ENCODE results near the gene TAOK3.
"Not testable (repeated sequence)": the region's sequence is repeated elsewhere in the genome, so short reads cannot be mapped to it uniquely, and the experiment has no call there.

Gene TAOK3

DNA sequence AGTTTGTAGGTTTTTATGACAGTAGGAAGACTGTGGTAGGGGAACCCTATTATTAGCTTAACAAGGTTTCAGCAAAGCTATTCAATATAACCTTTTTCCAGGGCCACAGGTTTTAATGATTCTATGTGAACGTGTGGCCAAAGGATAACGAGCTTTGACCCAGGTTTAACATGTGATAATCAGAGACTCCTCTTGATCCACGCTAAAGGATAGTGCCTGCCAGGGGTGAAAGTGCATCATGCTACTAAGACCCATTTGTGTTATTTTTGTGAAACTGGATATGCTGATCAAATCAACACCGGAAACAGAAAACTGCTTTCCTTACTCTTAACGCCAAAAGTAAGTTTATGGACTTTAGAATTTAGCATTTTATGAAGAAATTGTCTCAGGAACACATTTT is 909 bp upstream of the TAOK3 start:
- DNase-seq (ENCODE audit: low read depth) = no peak

DNA sequence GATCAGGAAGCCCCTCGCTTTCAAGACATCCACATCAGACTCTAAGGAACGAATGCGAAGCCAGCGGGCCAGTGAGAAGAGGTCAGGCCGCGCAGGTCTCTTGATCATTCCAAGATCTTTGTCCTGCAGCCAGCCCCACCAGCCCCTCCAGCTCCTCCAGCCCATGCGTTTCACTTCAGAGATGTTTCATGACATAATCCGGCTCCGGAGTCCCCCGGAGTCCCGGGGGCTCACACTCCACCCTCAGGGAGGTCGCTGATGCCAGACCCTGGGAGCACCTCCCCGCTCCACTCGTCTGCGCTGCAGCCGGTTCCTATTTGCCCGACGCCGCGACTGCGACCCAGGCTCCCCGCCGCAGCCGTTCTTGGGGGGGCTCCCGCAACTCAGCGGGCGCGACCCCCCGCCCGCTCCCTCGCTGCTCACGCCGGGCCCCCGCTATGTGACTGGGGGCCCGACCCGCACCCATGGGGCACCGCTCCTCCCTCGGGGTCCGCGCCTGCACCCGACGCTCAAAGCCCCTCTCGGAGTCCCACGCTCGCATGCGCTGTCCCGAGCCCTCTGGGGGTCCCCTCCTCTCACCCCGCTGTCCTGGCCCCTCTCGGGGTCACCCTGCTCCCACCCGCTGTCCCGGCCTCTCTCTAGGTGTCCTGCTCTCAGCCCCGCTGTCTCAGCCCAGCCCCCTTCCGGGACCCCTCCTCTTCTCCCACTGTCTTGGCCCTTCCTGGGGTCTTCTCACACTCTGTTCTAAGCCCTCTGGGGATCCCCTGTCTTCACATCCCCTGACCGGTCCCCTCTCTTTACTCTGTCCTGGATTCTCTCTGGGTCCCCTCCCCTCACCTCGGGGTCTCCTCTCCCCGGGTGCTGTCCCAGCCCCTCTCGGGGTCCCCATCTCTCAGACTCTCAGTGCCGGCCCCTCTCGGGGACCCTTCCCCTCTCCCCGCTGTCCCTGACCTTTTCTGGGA is 1.1 kb downstream of the TAOK3 start:
- no peak for DNase-seq (ENCODE audit: low read depth)

DNA sequence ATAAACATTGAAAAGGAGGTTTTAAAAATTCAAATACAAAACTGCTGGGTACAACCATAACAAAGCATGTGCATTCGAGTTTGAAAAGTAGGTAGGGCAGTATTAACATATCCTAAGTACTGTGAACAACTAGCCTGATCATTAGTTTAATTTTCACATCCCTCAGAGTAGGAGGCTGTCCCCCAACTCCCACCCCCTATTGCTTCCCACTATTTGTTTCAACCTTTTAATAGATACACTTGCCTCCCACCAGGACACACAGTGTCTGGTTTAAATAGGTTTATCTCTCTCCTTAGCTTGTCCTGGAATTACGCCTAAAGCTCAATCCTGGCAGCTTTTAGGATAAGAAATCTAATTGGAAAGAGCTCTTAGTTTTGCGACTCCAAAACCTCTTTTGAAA is 2.1 kb downstream of the TAOK3 start:
- DNase-seq (ENCODE audit: low read depth) = no peak

DNA sequence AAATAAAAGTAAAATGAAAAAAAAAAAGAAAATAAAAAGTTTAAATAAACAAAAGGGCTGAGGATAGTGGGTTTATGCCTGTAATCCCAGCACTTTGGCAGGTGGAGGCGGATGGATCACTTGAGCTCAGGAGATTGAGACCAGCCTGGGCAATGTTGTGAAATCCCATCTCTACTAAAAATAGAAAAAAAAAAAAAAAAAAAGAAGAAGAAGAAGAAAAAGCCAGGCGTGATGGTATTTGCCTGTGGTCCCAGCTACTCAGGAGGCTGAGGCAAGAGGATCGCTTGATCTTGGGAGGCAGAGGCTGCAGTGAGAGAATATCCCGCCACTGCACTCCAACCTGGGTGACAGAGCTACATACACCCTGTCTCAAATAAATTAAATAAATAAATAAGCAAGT is 3.9 kb downstream of the TAOK3 start:
- no peak for DNase-seq (ENCODE audit: low read depth)

DNA sequence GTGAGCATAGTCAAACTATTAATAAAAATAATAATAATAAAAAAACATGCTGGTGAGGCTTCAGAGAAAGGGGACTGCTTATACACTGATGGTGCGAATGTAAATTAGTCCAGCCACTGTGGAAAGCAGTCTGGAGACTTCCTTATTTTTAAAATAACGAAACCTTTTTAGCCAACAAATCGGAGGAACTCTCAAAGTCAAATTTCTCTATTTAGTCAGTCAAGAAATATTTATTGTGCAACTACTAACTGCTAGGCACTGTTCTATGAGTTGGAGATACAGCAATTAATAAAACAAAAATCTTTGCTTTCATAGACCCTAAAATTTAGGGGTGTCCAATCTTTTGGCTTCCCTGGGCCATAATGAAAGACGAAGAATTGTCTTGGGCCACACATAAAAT is 10.8 kb downstream of the TAOK3 start:
- DNase-seq (ENCODE audit: low read depth) = no peak

DNA sequence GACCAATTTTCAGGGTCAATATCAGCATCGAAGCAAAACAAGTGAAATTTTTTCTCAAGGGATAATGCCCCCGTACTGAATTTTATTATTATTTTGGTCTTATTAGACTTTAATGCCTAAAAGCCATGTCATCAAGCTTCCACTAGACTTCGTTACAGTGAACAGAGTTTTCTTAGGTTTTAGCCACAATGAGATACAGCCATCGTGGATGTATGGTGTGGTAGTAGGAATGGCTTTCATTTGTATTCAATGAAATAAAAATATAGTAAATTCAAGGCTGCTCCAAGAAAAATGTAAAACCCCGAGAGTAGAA is 11.7 kb downstream of the TAOK3 start:
- no peak for DNase-seq (ENCODE audit: low read depth)

DNA sequence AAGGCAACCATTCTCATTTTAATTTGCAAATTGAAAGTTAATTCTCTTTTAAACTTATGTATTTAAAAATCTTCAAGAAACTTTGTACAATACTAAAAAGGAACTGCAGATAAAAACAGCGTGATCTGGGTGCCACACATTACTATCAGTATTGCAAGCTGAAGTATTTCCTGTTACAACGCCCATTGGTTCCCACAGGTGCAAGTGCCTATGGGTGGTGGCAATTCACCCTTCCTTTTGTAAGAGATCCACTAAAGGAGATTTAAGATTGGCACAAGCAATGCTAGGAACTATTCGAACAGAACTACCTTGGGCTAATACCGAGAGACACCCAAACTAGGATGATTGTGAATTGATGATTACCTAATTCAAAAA is 13.2 kb downstream of the TAOK3 start:
- DNase-seq (ENCODE audit: low read depth) = no peak

DNA sequence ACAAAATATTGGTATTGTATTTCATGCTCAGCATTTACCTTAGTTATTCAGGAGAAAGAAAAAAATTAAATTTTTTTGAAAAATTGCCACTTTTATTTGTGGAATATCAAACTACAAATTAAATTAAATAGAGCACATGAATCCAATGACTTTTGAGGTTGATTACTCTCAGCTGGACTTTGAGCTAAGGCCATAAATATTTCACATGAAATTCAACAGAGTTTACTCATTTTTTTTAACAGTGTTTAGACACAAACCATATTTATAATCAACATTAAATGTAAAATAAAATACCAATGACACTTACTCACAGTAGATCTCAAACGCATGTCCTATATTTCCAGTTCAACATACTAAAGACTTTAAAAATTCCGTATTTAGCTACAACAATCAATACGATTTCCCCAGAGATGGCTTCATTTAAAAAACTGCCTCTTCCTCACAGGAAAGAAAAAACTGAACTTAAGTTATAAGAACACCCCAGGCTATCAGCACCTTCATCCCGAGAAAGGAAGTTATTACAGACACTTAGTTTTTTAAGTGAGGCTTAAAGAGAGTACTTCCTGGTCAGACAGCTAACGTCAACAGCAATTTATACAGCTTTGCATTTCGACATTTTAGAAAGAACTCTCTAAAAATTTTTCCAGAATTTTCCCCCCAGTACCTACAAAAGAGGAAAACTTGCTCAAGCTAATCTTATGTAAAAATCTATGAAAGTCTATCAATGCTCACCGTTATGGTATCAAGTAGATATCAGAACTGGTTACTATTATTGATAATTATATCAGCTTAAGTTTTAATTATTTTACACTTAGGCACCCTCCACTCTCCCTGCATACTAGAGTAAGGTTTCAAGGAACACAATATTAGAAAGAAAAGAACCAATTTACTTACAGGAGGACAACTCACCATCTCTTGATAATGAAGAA is 13.8 kb downstream of the TAOK3 start:
- no peak for DNase-seq (ENCODE audit: low read depth)

DNA sequence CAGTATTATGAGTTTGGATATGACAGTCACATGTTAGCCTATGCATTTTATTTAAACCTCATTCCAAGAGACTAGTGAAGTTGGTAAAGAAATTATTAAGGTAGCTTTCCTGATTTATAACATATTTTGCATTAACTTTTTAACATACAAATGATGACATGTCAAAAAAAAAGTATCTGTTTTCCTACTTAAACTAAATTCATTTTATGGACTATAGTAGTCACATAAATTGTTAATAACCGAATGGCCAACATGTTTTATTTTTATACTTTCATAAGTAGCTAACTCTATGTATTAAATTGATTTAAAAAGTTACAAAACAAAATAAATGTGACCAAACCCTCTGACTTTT is 14.7 kb downstream of the TAOK3 start:
- DNase-seq (ENCODE audit: low read depth) = no peak

DNA sequence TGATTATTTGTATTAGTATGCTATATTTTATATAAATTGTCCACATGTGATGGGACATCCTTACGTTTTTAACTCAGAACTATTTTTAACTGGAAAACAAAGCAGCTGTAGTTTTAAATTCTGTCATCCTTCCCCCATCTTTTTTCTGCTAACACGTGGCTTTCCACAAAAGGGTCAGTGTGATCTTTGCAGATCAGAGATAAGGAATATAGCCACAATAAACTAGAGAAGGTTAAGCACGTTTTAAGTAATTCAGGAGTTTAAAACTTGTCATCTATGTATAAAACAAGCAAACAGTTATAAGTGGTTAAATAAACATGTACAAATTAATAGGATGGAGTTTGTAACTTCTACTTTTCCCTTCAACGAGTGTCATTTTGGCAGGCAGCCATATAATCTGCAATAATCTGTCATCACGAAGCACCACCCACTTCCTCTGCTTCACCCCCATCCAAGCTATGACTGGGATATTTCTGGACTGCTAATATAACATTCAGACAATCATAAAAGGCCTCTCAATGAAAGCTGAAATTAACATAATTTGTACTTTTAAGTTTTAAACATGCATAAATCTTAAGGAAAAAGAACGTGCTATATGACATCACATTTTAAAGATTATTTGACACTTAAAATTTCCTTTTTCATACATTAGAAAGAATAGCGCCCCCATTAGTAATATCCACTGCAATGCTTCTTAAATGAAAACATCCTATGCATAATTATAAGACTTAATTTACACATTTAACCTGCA is 15.3 kb downstream of the TAOK3 start:
- DNase-seq (ENCODE audit: low read depth) = no peak

DNA sequence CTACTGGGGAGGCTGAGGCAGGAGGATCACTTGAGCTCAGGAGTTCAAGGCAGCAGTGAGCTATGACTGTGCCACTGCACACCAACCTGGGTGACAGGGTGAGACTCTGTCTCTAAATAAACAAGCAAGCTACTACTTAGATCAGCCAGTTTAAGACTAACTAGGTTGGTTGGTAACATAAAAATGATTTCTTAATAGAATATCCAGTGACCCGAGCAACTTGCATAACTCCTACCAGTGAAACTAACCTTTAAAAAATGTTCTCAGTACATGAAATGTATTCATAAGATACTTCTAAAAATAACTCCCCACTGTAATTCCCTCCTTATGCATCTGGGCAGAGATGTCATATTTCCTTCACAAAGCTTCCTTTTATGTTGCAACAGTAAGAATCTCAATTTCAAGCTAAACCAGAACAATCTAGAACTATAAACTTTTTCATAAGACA is 15.9 kb downstream of the TAOK3 start:
- DNase-seq (ENCODE audit: low read depth) = no peak

DNA sequence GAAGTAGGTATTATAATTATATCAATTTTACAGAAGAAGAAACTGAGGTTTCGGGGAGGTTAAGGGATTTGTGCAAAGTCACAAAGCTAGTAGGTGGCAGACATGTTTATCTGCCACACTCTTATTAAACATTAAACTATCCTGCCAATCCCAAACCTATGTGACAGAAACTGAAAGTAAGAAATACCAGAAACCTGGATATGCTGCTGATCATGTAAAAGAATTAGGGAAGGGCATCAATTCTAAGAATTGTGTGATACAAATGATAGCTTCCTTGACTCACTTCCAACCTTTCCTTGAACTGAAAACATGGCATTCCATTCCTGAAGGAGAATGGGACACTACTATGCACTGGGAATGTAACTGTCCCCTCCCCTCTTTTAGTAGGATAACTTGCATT is 16.9 kb downstream of the TAOK3 start:
- no peak for DNase-seq (ENCODE audit: low read depth)

DNA sequence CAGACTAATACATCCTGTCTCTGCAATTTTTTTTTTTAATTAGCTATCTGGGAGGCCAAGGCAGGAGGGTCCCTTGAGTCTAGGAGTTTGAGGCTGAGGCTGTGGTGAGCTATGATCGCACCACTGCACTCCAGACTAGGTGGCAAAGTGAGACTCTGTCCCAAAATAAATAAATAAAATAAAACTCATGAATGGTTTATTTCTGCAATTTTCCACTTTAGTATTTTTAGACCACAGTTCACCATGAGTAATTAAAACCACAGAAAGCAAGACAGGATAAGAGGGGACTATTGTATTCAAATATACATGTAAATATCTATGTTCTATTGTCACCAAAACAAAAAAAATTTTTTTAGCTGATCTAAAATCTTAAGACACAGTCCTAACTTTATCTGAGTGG is 17.8 kb downstream of the TAOK3 start:
- no peak for DNase-seq (ENCODE audit: low read depth)

DNA sequence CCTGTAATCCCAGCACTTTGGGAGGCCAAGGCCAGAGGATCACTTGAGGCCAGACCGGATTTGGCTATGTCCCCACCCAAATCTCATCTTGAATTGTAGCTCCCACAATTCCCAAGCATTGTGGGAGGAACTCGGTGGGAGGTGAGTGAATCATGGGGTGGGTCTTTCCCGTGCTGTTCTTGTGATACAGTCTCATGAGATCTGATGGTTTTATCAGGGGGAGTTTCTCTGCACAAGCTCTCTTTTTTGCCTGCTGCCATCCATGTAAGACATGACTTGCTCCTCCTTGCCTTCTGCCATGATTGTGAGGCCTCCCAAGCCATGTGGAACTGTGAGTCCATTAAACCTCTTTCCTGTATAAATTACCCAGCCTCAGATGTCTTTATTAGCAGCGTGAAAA is 18.2 kb downstream of the TAOK3 start:
- not testable (repeated sequence) for DNase-seq (ENCODE audit: low read depth)

DNA sequence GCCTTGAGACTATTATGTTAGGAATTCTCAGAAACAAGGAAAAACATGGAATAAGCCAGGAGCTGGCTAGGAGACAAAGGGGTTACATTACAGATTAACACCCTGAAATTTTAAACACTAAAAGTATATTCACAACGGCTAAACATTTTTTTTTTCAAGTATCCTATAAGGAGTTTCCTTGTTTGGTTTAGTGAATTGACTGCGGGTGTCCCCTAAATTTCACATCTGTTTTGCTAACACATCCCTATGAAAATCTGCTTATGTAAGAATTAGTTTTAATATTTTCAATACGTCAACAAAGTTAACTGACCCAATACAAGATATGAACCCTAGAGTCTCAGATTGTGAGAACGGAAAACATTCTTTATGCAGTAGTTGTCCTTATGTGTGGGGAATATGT is 19.0 kb downstream of the TAOK3 start:
- no peak for DNase-seq (ENCODE audit: low read depth)

DNA sequence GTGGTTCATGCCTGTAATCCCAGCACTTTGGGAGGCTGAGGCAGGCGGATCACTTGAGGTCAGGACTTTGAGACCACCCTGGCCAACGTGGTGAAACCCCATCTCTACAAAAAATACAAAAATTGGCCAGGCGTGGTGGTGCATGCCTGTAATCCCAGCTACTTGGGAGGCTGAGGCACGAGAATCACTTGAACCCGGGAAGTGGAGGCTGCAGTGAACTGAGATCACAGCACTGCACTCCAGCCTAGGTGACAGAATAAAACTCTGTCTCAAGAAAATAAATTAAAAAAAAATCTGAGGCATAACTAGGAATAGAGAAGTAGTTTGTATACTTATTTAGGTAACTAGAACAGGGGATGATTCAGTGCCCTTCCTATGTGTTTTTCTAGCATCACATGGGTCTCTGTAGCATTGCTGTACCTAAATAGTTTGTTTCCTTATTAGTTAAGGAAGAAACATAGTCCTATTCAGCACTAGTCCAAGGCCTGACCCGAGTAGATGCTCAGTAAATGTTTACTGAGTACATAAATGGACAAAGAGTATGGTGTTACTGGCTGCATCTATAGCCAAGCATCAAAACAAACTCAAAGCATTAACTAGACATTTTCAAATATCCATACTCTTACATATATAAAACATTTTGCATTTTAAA is 21.7 kb downstream of the TAOK3 start:
- DNase-seq (ENCODE audit: low read depth) = no peak

DNA sequence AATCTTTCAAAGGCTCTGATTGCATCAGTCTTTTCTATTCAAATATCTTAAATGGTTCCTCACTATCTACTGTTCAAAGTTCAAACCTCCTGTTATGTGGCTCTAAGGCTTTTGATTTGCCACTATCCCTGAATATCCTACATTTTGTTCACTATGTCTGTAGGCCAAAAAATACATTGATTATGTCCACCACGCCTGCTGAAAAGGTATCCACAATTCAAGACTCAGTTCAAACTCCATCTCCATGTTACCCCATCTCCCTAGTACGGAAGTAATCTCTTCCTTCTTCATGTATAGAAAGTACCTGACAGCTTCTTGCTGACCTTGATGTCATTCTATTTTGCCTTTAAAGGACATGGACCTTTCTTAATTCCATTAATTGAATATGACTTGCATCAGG is 24.8 kb downstream of the TAOK3 start:
- DNase-seq (ENCODE audit: low read depth) = no peak

DNA sequence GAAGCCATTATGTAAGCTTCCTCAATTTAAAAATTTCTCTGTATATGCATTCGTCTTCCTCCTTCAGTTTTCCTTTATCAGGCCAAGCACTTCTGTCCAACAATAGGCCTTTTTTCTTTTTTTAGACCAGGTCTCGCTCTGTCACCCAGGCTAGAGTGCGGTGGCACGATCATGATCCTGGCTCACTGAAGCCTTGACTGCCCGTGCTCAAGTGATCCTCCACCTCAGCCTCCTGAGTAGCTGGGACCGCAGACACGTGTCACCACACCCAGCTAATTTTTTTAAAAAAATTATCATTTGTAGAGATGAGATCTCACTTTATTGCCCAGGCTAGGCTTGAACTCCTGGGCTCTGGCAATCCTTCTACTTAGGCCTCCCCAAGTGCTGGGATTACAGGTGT is 25.8 kb downstream of the TAOK3 start:
- DNase-seq (ENCODE audit: low read depth) = no peak

DNA sequence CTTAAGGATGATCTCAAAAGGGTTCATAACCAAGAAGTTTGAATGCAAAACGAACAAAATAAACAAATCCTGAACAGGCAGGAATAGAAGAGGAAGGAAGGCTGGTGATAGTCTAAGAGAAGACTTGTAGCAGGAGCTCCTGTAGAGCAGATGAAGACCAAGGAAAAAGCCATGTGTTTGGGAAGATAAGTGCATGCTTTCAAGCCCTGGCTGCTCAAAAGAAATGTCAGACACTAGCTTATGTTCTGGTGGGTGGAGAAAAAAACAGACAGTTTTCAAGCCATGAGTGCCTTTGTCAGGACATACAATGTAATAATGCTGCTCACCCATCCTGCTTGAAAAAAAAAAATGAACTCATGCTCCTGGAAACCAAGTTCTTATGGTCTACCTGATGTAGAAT is 27.4 kb downstream of the TAOK3 start:
- no peak for DNase-seq (ENCODE audit: low read depth)

DNA sequence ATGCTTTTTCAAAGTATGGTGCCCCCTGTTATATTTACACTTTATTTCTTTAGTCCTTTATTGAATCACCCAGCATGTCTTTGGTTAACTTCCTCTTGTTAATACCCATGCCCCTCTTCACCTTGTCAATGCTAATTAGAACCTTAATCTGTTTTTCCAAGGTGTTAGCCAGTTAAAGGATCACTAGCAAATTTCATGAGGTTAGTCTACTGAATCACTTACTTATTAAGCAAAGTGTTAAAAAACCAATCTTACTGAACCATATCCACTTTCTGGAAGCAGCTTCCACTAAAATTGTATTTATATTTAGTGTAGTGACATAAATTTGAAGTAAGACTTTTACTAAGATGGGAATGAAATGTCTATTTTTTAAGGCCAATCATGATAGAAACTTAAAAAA is 27.9 kb downstream of the TAOK3 start:
- no peak for DNase-seq (ENCODE audit: low read depth)

DNA sequence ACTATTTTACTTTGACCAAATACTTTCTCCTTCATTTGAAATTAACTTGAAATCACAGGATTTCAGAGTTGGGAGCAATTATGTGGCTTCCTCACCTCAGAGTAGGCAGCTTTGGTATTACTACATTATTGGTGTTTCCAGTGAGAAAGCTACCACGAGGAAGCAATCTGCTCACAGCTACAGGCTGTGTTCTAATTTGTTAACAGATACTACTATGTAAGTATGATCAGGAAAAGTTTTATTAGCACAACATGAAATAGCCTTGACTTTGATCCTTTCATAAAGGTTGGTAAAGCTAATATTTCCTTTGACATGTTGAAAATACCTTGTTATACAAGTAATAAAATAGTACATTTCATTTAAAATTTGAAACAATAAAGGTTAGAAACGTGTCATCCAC is 30.6 kb downstream of the TAOK3 start:
- DNase-seq (ENCODE audit: low read depth) = no peak

DNA sequence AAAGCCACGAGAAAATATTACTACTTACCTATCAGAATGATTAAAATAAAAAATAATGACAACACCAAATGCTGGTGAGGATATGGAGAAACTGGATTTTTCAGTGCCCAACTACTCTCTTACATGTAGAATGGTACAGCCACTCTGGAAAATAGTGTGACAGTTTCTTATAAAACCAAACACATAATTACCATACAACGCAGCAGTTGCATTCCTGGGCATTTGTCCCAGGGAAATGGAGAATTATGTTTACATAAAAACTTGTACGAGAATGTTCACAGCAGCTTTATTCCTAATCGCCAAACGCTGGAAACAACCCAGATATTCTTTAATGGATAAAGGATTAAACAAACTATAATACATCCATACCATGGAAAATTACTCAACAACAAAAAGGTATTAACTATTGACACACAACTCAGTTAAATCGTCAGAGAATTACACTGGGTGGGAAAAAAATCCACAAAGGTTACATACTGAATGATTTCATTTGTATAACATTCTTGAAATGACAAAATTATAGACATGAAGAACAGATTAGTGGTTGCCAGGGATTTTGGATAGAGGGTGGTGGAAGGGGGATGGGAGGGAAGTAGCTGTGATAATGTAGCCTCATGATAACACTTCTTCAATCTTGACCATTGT is 35.4 kb downstream of the TAOK3 start:
- DNase-seq (ENCODE audit: low read depth) = no peak

All from stimulated activated CD8-positive, alpha-beta memory T cell treated with anti-CD3 and anti-CD28 coated beads, Interleukin-15, amount 100 ng/mL, for 1 hour (primary cell).